Fibroblast of lung (primary cell): ENCODE results near the gene HEBP2. TPM values are rescaled to one million over a fixed set of nuclear protein-coding genes. Genes with fewer than 3 reads are reported as not detected.

Experiments used
- DNase-seq, 2 donors: peaks; one replicate each; pipeline versions ENCODE4 v3.0.0 to v3.0.0-alpha.2; 2010; ENCODE audit warnings: low read depth in 2 of 2
- H2AFZ ChIP-seq: 2 replicates; pipeline ENCODE4 v1.5.1; 2012; ENCODE audit warnings: low read length, control low read depth, inconsistent platforms
- H3K27ac ChIP-seq: 2 replicates; pipeline ENCODE4 v1.5.1; 2011; ENCODE audit warnings: low read length, control low read depth; ENCODE audit not compliant: insufficient read depth
- H3K27me3 ChIP-seq: 2 replicates; pipeline ENCODE4 v1.5.1; 2011; ENCODE audit warnings: mild to moderate bottlenecking, low read length; ENCODE audit not compliant: control insufficient read depth, insufficient read depth
- H3K36me3 ChIP-seq: 2 replicates; pipeline ENCODE4 v1.5.1; 2011; ENCODE audit warnings: low read length; ENCODE audit not compliant: control insufficient read depth, insufficient read depth
- H3K4me1 ChIP-seq: 2 replicates; pipeline ENCODE4 v1.5.1; 2011; ENCODE audit warnings: low read length; ENCODE audit not compliant: control insufficient read depth, insufficient read depth; ENCODE audit errors: extremely low read depth
- H3K4me2 ChIP-seq: 2 replicates; pipeline ENCODE4 v1.5.1; 2011; ENCODE audit warnings: low read length, control low read depth; ENCODE audit not compliant: insufficient read depth; ENCODE audit errors: extremely low read depth
- H3K4me3 ChIP-seq, 4 experiments: fragments of 200-600 bp in 1 of 4; sonication (generic) in 1 of 4; replicated peaks in 1 of 4; 2 replicates each; pipeline ENCODE4 v1.5.1; 2011 to 2016; ENCODE audit warnings: low read length in 4 of 4, low read depth in 3 of 4, mild to moderate bottlenecking in 3 of 4, control low read depth in 2 of 4, inconsistent platforms in 1 of 4, mixed read lengths in 1 of 4; ENCODE audit not compliant: insufficient read depth in 1 of 4; ENCODE audit errors: control extremely low read depth in 1 of 4
- H3K79me2 ChIP-seq: 2 replicates; pipeline ENCODE4 v1.5.1; 2012; ENCODE audit warnings: mild to moderate bottlenecking, low read length, inconsistent platforms; ENCODE audit not compliant: control insufficient read depth, insufficient read depth
- H3K9ac ChIP-seq: 2 replicates; pipeline ENCODE4 v1.5.1; 2011; ENCODE audit warnings: mild to moderate bottlenecking, low read length, control low read depth; ENCODE audit not compliant: insufficient read depth
- H3K9me3 ChIP-seq: 2 replicates; pipeline ENCODE4 v1.5.1; 2012; ENCODE audit warnings: low read depth, low read length; ENCODE audit not compliant: control insufficient read depth, insufficient read depth
- H4K20me1 ChIP-seq: 2 replicates; pipeline ENCODE4 v1.5.1; 2011; ENCODE audit warnings: low read length; ENCODE audit not compliant: control insufficient read depth, insufficient read depth; ENCODE audit errors: extremely low read depth
- CTCF ChIP-seq, 2 donors: IDR thresholded peaks in 1 of 2; conservative IDR thresholded peaks in 1 of 2; 1 replicate in 1 of 2; 2 replicates in 1 of 2; pipeline ENCODE4 v1.5.1; 2011 to 2012; ENCODE audit warnings: low read length in 2 of 2, control low read depth in 1 of 2, inconsistent platforms in 1 of 2, low read depth in 1 of 2, mild to moderate bottlenecking in 1 of 2
- EZH2 ChIP-seq: IDR thresholded peaks from 2 replicates; pipeline ENCODE4 v1.5.1; 2012; ENCODE audit warnings: low read length, control low read depth, mild to moderate bottlenecking; ENCODE audit errors: missing control alignments
- polyA plus RNA-seq, 2 donors: library from polyadenylated mRNA; depleted of rRNA in 1 of 2; stranded (reverse) in 1 of 2; unstranded in 1 of 2; fragments of >200 nt; gene quantifications; 2 replicates each; pipeline ENCODE4 v1.2.1, GENCODE V29; 2011 to 2012; ENCODE audit warnings: missing spikeins in 1 of 2
- total RNA-seq: library from RNA; depleted of rRNA; stranded (reverse); fragments of >200 nt; gene quantifications from 2 replicates; pipeline ENCODE4 v1.2.1, GENCODE V29; 2014

Gene HEBP2
- total and polyA plus RNA-seq, 2 donors (not counting 1 experiment from before 2014, with no cell fraction given): 21.5 to 30.0 TPM

GRCh38 chr6:138406443-138406842, 2.4 kb downstream of the HEBP2 start:
- TF ChIP-seq EZH2 (no peak), CTCF (conservative IDR thresholded peaks at IDR 0.05 in 1 of 2, IDR thresholded peaks at IDR 0.05 in 1 of 2; ENCODE audit: low read depth in 1 of 2, low read length in 2 of 2) (no peak)
- Histone ChIP-seq H3K4me1 (peaks cover 13% of the 10 kb centered on the region), H4K20me1 (no peaks in the 10 kb centered on the region), H3K36me3 (peaks cover 13% of the 10 kb centered on the region), H3K27ac (no peak overlapping the region), H3K79me2 (no peaks in the 10 kb centered on the region), H3K27me3 (no peaks in the 10 kb centered on the region), H3K9me3 (no peaks in the 10 kb centered on the region), H3K4me2 (no peak overlapping the region), H2AFZ (no peak overlapping the region), H3K9ac (no peak overlapping the region), H3K4me3 (no peak overlapping the region)
- no peak for DNase-seq

- H3K9me3 ChIP-seq: no peaks in the 10 kb centered on the region
- peak overlapping the region; percentile 10 for H3K27ac ChIP-seq
- no peaks in the 10 kb centered on the region for H3K79me2 ChIP-seq
- H2AFZ ChIP-seq: no peak overlapping the region
- no peak overlapping the region for H3K4me2 ChIP-seq
- no peaks in the 10 kb centered on the region for H4K20me1 ChIP-seq
- H3K4me3 ChIP-seq: no peak overlapping the region
- H3K9ac ChIP-seq: no peak overlapping the region
- H3K36me3 ChIP-seq: peaks cover 18% of the 10 kb centered on the region
- H3K27me3 ChIP-seq: no peaks in the 10 kb centered on the region
- DNase-seq: peak; percentile 32 to 84
- TF ChIP-seq EZH2 (no peak), CTCF (conservative IDR thresholded peaks at IDR 0.05 in 1 of 2, IDR thresholded peaks at IDR 0.05 in 1 of 2; ENCODE audit: low read depth in 1 of 2, low read length in 2 of 2) (no peak)
- H3K4me1 ChIP-seq: peaks cover 14% of the 10 kb centered on the region
These were observed 6.2 kb downstream of the HEBP2 start for GRCh38 chr6:138410048-138410735.

- peak overlapping the region; percentile 67 for H3K27ac ChIP-seq
- H4K20me1 ChIP-seq: no peaks in the 10 kb centered on the region
- peaks cover 14% of the 10 kb centered on the region for H3K4me1 ChIP-seq
- peak; percentile 41 to 67 for DNase-seq
- H3K27me3 ChIP-seq: no peaks in the 10 kb centered on the region
- no peak for TF ChIP-seq CTCF (conservative IDR thresholded peaks at IDR 0.05 in 1 of 2, IDR thresholded peaks at IDR 0.05 in 1 of 2; ENCODE audit: low read depth in 1 of 2, low read length in 2 of 2)
- no peaks in the 10 kb centered on the region for H3K9me3 ChIP-seq
- H3K79me2 ChIP-seq: no peaks in the 10 kb centered on the region
- no peak overlapping the region for H3K9ac ChIP-seq
- H3K4me3 ChIP-seq: no peak overlapping the region
- no peak overlapping the region for H2AFZ ChIP-seq
- peaks cover 14% of the 10 kb centered on the region for H3K36me3 ChIP-seq
- peak overlapping the region; percentile 44 for H3K4me2 ChIP-seq
These were observed 7.2 kb downstream of the HEBP2 start for GRCh38 chr6:138410972-138411880.
